Ovary (tissue), 3 donors: ENCODE results near the gene LILRA6.

Experiments
- POLR2A ChIP-seq: fragments of 450-650 bp; IDR thresholded peaks from one replicate; pipeline ENCODE4 v1.6.1; 2017; ENCODE audit warnings: antibody characterized with exemption, mild to moderate bottlenecking, moderate library complexity
- TF ChIP-seq, protein P1 (sequence below), 3 donors: fragments of 450-650 bp in 2 of 3; fragments of 200-600 bp in 1 of 3; IDR thresholded peaks; one replicate each; pipeline versions ENCODE4 v1.5.1 to v1.8.0; 2016 to 2022; ENCODE audit warnings: antibody characterized with exemption in 3 of 3, mild to moderate bottlenecking in 1 of 3
- donor health status: DM: no; HTN: no; CAD: no.

- TF ChIP-seq, protein P1, sequence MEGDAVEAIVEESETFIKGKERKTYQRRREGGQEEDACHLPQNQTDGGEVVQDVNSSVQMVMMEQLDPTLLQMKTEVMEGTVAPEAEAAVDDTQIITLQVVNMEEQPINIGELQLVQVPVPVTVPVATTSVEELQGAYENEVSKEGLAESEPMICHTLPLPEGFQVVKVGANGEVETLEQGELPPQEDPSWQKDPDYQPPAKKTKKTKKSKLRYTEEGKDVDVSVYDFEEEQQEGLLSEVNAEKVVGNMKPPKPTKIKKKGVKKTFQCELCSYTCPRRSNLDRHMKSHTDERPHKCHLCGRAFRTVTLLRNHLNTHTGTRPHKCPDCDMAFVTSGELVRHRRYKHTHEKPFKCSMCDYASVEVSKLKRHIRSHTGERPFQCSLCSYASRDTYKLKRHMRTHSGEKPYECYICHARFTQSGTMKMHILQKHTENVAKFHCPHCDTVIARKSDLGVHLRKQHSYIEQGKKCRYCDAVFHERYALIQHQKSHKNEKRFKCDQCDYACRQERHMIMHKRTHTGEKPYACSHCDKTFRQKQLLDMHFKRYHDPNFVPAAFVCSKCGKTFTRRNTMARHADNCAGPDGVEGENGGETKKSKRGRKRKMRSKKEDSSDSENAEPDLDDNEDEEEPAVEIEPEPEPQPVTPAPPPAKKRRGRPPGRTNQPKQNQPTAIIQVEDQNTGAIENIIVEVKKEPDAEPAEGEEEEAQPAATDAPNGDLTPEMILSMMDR (IDR thresholded peaks at IDR 0.05), result no peak
- no peak for TF ChIP-seq POLR2A
These were observed 44.9 kb upstream of the LILRA6 start for GRCh38 chr19:54287456-54287855.
